Neural cell (in vitro differentiated cells): ENCODE measurements around the gene FRMD4A. TPM values are rescaled to one million over a fixed set of nuclear protein-coding genes. Genes with fewer than 3 reads are reported as not detected.

ENCODE experiments used
- H2AFZ ChIP-seq: fragments of 200-600, 300-800 bp; sonication (generic), shearing (Covaris generic); 2 replicates; pipeline ENCODE4 v1.6.0; 2014; ENCODE audit warnings: low read depth, mild to moderate bottlenecking, antibody characterized with exemption, low read length, moderate library complexity
- H3F3A ChIP-seq: fragments of 200-600 bp; shearing (Covaris generic); 2 replicates; pipeline ENCODE4 v1.6.1; 2016; ENCODE audit warnings: mild to moderate bottlenecking, moderate library complexity, mixed read lengths, antibody characterized with exemption, low read length; ENCODE audit not compliant: insufficient read depth, poor library complexity, severe bottlenecking
- H3K27ac ChIP-seq: fragments of 200-600, 300-800 bp; sonication (generic), shearing (Covaris generic); 2 replicates; pipeline ENCODE4 v1.5.1; 2014; ENCODE audit warnings: mild to moderate bottlenecking, low read length, moderate library complexity
- H3K27me3 ChIP-seq: fragments of 300-800, 200-600 bp; sonication (generic), shearing (Covaris generic); 2 replicates; pipeline ENCODE4 v1.6.0; 2014; ENCODE audit warnings: mild to moderate bottlenecking, low read depth, low read length, moderate library complexity; ENCODE audit not compliant: insufficient read depth
- H3K36me3 ChIP-seq: fragments of 300-800, 200-600 bp; sonication (generic), shearing (Covaris generic); 2 replicates; pipeline ENCODE4 v1.5.1; 2014; ENCODE audit warnings: mild to moderate bottlenecking, antibody characterized with exemption, low read length, moderate library complexity; ENCODE audit not compliant: insufficient read depth
- H3K4me2 ChIP-seq: fragments of 300-800, 200-600 bp; sonication (generic), shearing (Covaris generic); 2 replicates; pipeline ENCODE4 v1.6.0; 2014; ENCODE audit warnings: mild to moderate bottlenecking, low read length
- H3K4me3 ChIP-seq: fragments of 300-800, 200-600 bp; sonication (generic), shearing (Covaris generic); 2 replicates; pipeline ENCODE4 v1.5.1; 2014; ENCODE audit warnings: mild to moderate bottlenecking, low read length, moderate library complexity
- H3K79me2 ChIP-seq: fragments of 200-600 bp; shearing (Covaris generic); replicated peaks from 2 replicates; pipeline ENCODE4 v1.6.0; 2014; ENCODE audit warnings: mild to moderate bottlenecking, low read length, moderate library complexity; ENCODE audit not compliant: insufficient read depth
- H3K9ac ChIP-seq: fragments of 300-800, 200-600 bp; sonication (generic), shearing (Covaris generic); 2 replicates; pipeline ENCODE4 v1.6.1; 2016; ENCODE audit warnings: mild to moderate bottlenecking, low read length, mixed read lengths
- H3K9me2 ChIP-seq: fragments of 200-600 bp; shearing (Covaris generic); 2 replicates; pipeline ENCODE4 v1.6.1; 2016; ENCODE audit warnings: mild to moderate bottlenecking, low read length, mixed read lengths; ENCODE audit not compliant: insufficient read depth
- H3K9me3 ChIP-seq: fragments of 200-600, 300-800 bp; sonication (generic), shearing (Covaris generic); 2 replicates; pipeline ENCODE4 v1.6.1; 2016; ENCODE audit warnings: mild to moderate bottlenecking, mixed run types, low read length, moderate library complexity, mixed read lengths
- H4K20me1 ChIP-seq: fragments of 200-600 bp; shearing (Covaris generic); 2 replicates; pipeline ENCODE4 v1.6.1; 2016; ENCODE audit warnings: mild to moderate bottlenecking, mixed run types; ENCODE audit not compliant: insufficient read depth
- CTCF ChIP-seq: fragments of 450-650 bp; IDR thresholded peaks from 2 replicates; pipeline ENCODE4 v1.5.1; 2014; ENCODE audit warnings: antibody characterized with exemption, mild to moderate bottlenecking, moderate library complexity; ENCODE audit not compliant: poor library complexity, severe bottlenecking
- EP300 ChIP-seq: fragments of 450-650 bp; conservative IDR thresholded peaks from 2 replicates; pipeline ENCODE4 v1.6.1; 2014; ENCODE audit warnings: antibody characterized with exemption, mild to moderate bottlenecking, moderate library complexity; ENCODE audit not compliant: poor library complexity, severe bottlenecking
- EZH2 ChIP-seq: fragments of 200-600, 300-800 bp; shearing (Covaris generic), sonication (generic); IDR thresholded peaks from 2 replicates; pipeline ENCODE4 v1.6.1; 2014; ENCODE audit warnings: antibody characterized with exemption, low read length, borderline replicate concordance, mild to moderate bottlenecking; ENCODE audit not compliant: insufficient read depth, poor library complexity, severe bottlenecking
- MXI1 ChIP-seq: fragments of 450-650 bp; conservative IDR thresholded peaks from 2 replicates; pipeline ENCODE4 v1.6.1; 2014; ENCODE audit warnings: antibody characterized with exemption, mild to moderate bottlenecking; ENCODE audit not compliant: poor library complexity, severe bottlenecking
- POLR2AphosphoS5 ChIP-seq: IDR thresholded peaks from 2 replicates; pipeline ENCODE4 v1.6.1; 2012
- RAD21 ChIP-seq: fragments of 450-650 bp; conservative IDR thresholded peaks from 2 replicates; pipeline ENCODE4 v1.6.1; 2014; ENCODE audit warnings: antibody characterized with exemption, mild to moderate bottlenecking, moderate library complexity
- REST ChIP-seq: IDR thresholded peaks from 2 replicates; pipeline ENCODE4 v1.6.1; 2012; ENCODE audit warnings: borderline replicate concordance
- SMC3 ChIP-seq: fragments of 450-650 bp; conservative IDR thresholded peaks from 2 replicates; pipeline ENCODE4 v1.6.1; 2014; ENCODE audit warnings: antibody characterized with exemption, mild to moderate bottlenecking, moderate library complexity; ENCODE audit not compliant: poor library complexity
- TAF1 ChIP-seq: IDR thresholded peaks from 2 replicates; pipeline ENCODE4 v1.6.1; 2012; ENCODE audit warnings: low read depth
- polyA plus RNA-seq: library from polyadenylated mRNA; depleted of rRNA; stranded (reverse); fragments of >200 nt; gene quantifications from 2 replicates; pipeline ENCODE4 v1.2.3, GENCODE V29; 2014

The FRMD4A gene
- polyA plus RNA-seq, 1 donor from 2014 or later = 36.5 TPM

- H3K9ac ChIP-seq = no peak overlapping the region
- H3K36me3 ChIP-seq = no peaks in the 10 kb centered on the region
- no peak overlapping the region for H3K4me3 ChIP-seq
- TF ChIP-seq SMC3 (no peak), REST (no peak), RAD21 (no peak), EP300 (no peak), CTCF (no peak), POLR2AphosphoS5 (no peak), EZH2 (no peak), TAF1 (no peak), MXI1 (no peak)
- H3K27me3 ChIP-seq = no peaks in the 10 kb centered on the region
- no peak overlapping the region for H3K4me2 ChIP-seq
- H3F3A ChIP-seq = no peaks in the 10 kb centered on the region
- H3K9me2 ChIP-seq = no peaks in the 10 kb centered on the region
- H3K79me2 ChIP-seq = no peaks in the 10 kb centered on the region
- no peaks in the 10 kb centered on the region for H3K9me3 ChIP-seq
- H4K20me1 ChIP-seq = no peaks in the 10 kb centered on the region
- no peak overlapping the region for H3K27ac ChIP-seq
- no peak overlapping the region for H2AFZ ChIP-seq
Measured at GRCh38 chr10:14114791-14115190, 215.9 kb downstream of the FRMD4A start.

GRCh38 chr10:14112056-14112455 lies 218.7 kb downstream of the FRMD4A start:
- H3K27me3 ChIP-seq = no peaks in the 10 kb centered on the region
- no peak overlapping the region for H3K27ac ChIP-seq
- H3K9me2 ChIP-seq = no peaks in the 10 kb centered on the region
- H3K79me2 ChIP-seq = no peaks in the 10 kb centered on the region
- H3K9ac ChIP-seq = no peak overlapping the region
- no peaks in the 10 kb centered on the region for H4K20me1 ChIP-seq
- H3K4me2 ChIP-seq = no peak overlapping the region
- TF ChIP-seq POLR2AphosphoS5 = no peak
- H3F3A ChIP-seq = no peaks in the 10 kb centered on the region
- H2AFZ ChIP-seq = no peak overlapping the region
- no peaks in the 10 kb centered on the region for H3K9me3 ChIP-seq
- no peak overlapping the region for H3K4me3 ChIP-seq
- H3K36me3 ChIP-seq = no peaks in the 10 kb centered on the region

- H3K4me3 ChIP-seq = no peak overlapping the region
- no peaks in the 10 kb centered on the region for H3F3A ChIP-seq
- no peak overlapping the region for H3K9ac ChIP-seq
- TF ChIP-seq MXI1 (no peak), CTCF (no peak), EZH2 (no peak), RAD21 (no peak), POLR2AphosphoS5 (no peak), SMC3 (no peak), REST (no peak), EP300 (no peak)
- H3K4me2 ChIP-seq = no peak overlapping the region
- no peak overlapping the region for H2AFZ ChIP-seq
- no peak overlapping the region for H3K27ac ChIP-seq
- no peaks in the 10 kb centered on the region for H3K9me2 ChIP-seq
- no peaks in the 10 kb centered on the region for H3K36me3 ChIP-seq
- no peaks in the 10 kb centered on the region for H3K9me3 ChIP-seq
- H3K79me2 ChIP-seq = no peaks in the 10 kb centered on the region
- no peaks in the 10 kb centered on the region for H4K20me1 ChIP-seq
- no peaks in the 10 kb centered on the region for H3K27me3 ChIP-seq
Measured at GRCh38 chr10:14111208-14111607, 219.5 kb downstream of the FRMD4A start.
